Amniotic epithelial cell (primary cell): Measurements from ENCODE around the gene NET1.
"Not testable (repeated sequence)": the region's sequence is repeated elsewhere in the genome, so short reads cannot be mapped to it uniquely, and the experiment has no call there.

Experiments used
- DNase-seq: peaks from one replicate; pipeline ENCODE4 v3.0.0-alpha.2; 2010; ENCODE audit warnings: low read depth

Gene NET1

GRCh38 chr10:5396556-5397300, 15.6 kb upstream of the NET1 start:
- no peak for DNase-seq

GRCh38 chr10:5399332-5399731, 13.0 kb upstream of the NET1 start:
- DNase-seq: no peak

GRCh38 chr10:5400468-5401240, 11.7 kb upstream of the NET1 start:
- no peak for DNase-seq

- DNase-seq: no peak
Observed at GRCh38 chr10:5402798-5403197, 9.6 kb upstream of the NET1 start.

- no peak for DNase-seq
Observed at GRCh38 chr10:5404208-5405041, 7.9 kb upstream of the NET1 start, which contains the start of gene TUBAL3. Gene TUBAL3 (minus strand): TSS chr10:5404828. CDS start chr10:5404792, 36 bp downstream.

- DNase-seq: no peak
Observed at GRCh38 chr10:5406918-5407317, 5.4 kb upstream of the NET1 start.

- not testable (repeated sequence) for DNase-seq
Observed at GRCh38 chr10:5410787-5411186, 1.6 kb upstream of the NET1 start.

GRCh38 chr10:5411941-5412276, 448 bp upstream of the NET1 start:
- no peak for DNase-seq

- peak; percentile 55 for DNase-seq
Observed at GRCh38 chr10:5413012-5413938, 918 bp downstream of the NET1 start.

GRCh38 chr10:5416981-5417380, 4.6 kb downstream of the NET1 start:
- DNase-seq: no peak

- no peak for DNase-seq
Observed at GRCh38 chr10:5418584-5418983, 6.2 kb downstream of the NET1 start.

GRCh38 chr10:5419466-5420094, 7.2 kb downstream of the NET1 start:
- DNase-seq: peak; percentile 77

- DNase-seq: peak; percentile 49
Observed at GRCh38 chr10:5423771-5424170, 11.4 kb downstream of the NET1 start.

- no peak for DNase-seq
Observed at GRCh38 chr10:5424751-5425150, 12.4 kb downstream of the NET1 start.

- no peak for DNase-seq
Observed at GRCh38 chr10:5428133-5428532, 15.8 kb downstream of the NET1 start.

- DNase-seq: no peak
Observed at GRCh38 chr10:5433182-5433581, 20.8 kb downstream of the NET1 start.

- DNase-seq: peak; percentile 84
Observed at GRCh38 chr10:5434017-5434753, 21.8 kb downstream of the NET1 start.

- no peak for DNase-seq
Observed at GRCh38 chr10:5435328-5435727, 23.0 kb downstream of the NET1 start.

- peak; percentile 89 for DNase-seq
Observed at GRCh38 chr10:5440206-5440605, 27.8 kb downstream of the NET1 start.

GRCh38 chr10:5441106-5441505, 28.7 kb downstream of the NET1 start:
- DNase-seq: no peak
